HepG2 (cell line): ENCODE measurements around the gene CDT1. TPM values are rescaled to one million over a fixed set of nuclear protein-coding genes. Genes with fewer than 3 reads are reported as not detected.

Source experiments
- ATAC-seq: fragments of 200-7000 bp; cut with Tn5 transposase; 3 replicates; pipeline ENCODE4 v1.9.1; 2020; ENCODE audit warnings: mild to moderate bottlenecking, moderate library complexity
- BruUV-seq: library from RNA; stranded (reverse); fragments of 400-500 nt; replicated peaks from 2 replicates; lab custom pipeline; 2021; lab: Mats Ljungman, UMichigan
- CTCF ChIA-PET: fragments of 300-600 bp; formaldehyde crosslinking; extraction: SDS; loops from one replicate; lab custom pipeline; 2021; ENCODE audit warnings: low total read pairs, inconsistent platforms, low intra/inter-chr PET ratio; lab: Yijun Ruan, JAX
- POLR2A ChIA-PET: fragments of 350-600 bp; sonication (Branson Sonifier 250); formaldehyde crosslinking; loops from one replicate; lab custom pipeline; 2020; ENCODE audit warnings: antibody characterized with exemption, inconsistent platforms; lab: Yijun Ruan, JAX
- DNase-seq: peaks from one replicate; pipeline ENCODE4 v3.0.0-alpha.2; 2015; ENCODE audit warnings: low spot score
- FAIRE-seq: peaks from 3 replicates; lab custom pipeline; 2011; peaks lifted over from hg19 to GRCh38; lab: Jason Lieb, UNC
- H2AFZ ChIP-seq: one replicate; pipeline ENCODE4 v1.6.1; 2011; ENCODE audit warnings: low read length, inconsistent platforms
- H3K27ac ChIP-seq: fragments of 300-600 bp; 3 replicates; pipeline ENCODE4 v1.8.0; 2011; ENCODE audit warnings: mixed run types, mild to moderate bottlenecking, mixed read lengths, low read length, inconsistent platforms; ENCODE audit not compliant: insufficient read depth; ENCODE audit errors: extremely low read length
- H3K27me3 ChIP-seq, 2 experiments: fragments of 200-600 bp in 1 of 2; 2 replicates in 1 of 2; 3 replicates in 1 of 2; pipeline versions ENCODE4 v1.6.0 to v1.8.0; 2011; ENCODE audit warnings: low read length in 2 of 2, mild to moderate bottlenecking in 2 of 2, moderate library complexity in 2 of 2, inconsistent platforms in 1 of 2; ENCODE audit not compliant: insufficient read depth in 2 of 2, control insufficient read depth in 1 of 2
- H3K36me3 ChIP-seq, 2 experiments: fragments of 200-600 bp in 1 of 2; replicated peaks in 1 of 2; 2 replicates in 1 of 2; 3 replicates in 1 of 2; pipeline versions ENCODE4 v1.5.1 to v1.8.0; 2011; ENCODE audit warnings: low read length in 2 of 2, inconsistent platforms in 1 of 2; ENCODE audit not compliant: insufficient read depth in 2 of 2, control insufficient read depth in 1 of 2
- H3K4me1 ChIP-seq: 2 replicates; pipeline ENCODE4 v1.5.1; 2012; ENCODE audit warnings: low read length, inconsistent platforms; ENCODE audit not compliant: insufficient read depth
- H3K4me2 ChIP-seq: 2 replicates; pipeline ENCODE4 v1.6.0; 2011; ENCODE audit warnings: low read depth, low read length, inconsistent platforms
- H3K4me3 ChIP-seq, 3 experiments: fragments of 200-600 bp in 1 of 3; sonication (generic), shearing (Covaris generic) in 1 of 3; replicated peaks in 1 of 3; 2 replicates each; pipeline ENCODE4 v1.5.1; 2011 to 2016; ENCODE audit warnings: low read length in 3 of 3, inconsistent platforms in 2 of 3, low read depth in 2 of 3, mild to moderate bottlenecking in 2 of 3, control low read depth in 1 of 3, mixed read lengths in 1 of 3; ENCODE audit not compliant: insufficient read depth in 1 of 3
- H3K79me2 ChIP-seq: one replicate; pipeline ENCODE4 v1.6.1; 2011; ENCODE audit warnings: low read length, inconsistent platforms; ENCODE audit not compliant: insufficient read depth
- H3K9ac ChIP-seq: 2 replicates; pipeline ENCODE4 v1.6.0; 2011; ENCODE audit warnings: mild to moderate bottlenecking, low read depth, low read length, inconsistent platforms; ENCODE audit not compliant: insufficient read depth
- H3K9me3 ChIP-seq: 2 replicates; pipeline ENCODE4 v1.5.1; 2012; ENCODE audit warnings: mild to moderate bottlenecking, low read length
- H4K20me1 ChIP-seq: 2 replicates; pipeline ENCODE4 v1.6.0; 2011; ENCODE audit warnings: inconsistent platforms, mild to moderate bottlenecking, low read length, moderate library complexity; ENCODE audit not compliant: insufficient read depth
- BORCS8-MEF2B ChIP-seq: sonication (generic); formaldehyde crosslinking; IDR thresholded peaks from 2 replicates; pipeline ENCODE4 v1.8.0; 2022; ENCODE audit warnings: mild to moderate bottlenecking, missing genetic modification reagents
- CSRNP2 ChIP-seq: sonication (generic); formaldehyde crosslinking; conservative IDR thresholded peaks from 2 replicates; pipeline ENCODE4 v1.8.0; 2022; ENCODE audit warnings: low read depth, missing genetic modification reagents
- GABPA ChIP-seq, 2 experiments: IDR thresholded peaks; 2 replicates each; pipeline ENCODE4 v1.6.1; 2011 to 2016; ENCODE audit warnings: low read depth in 2 of 2, low read length in 1 of 2, missing biosample characterization in 1 of 2, missing genetic modification characterization in 1 of 2
- KDM3A ChIP-seq: IDR thresholded peaks from 2 replicates; pipeline ENCODE4 v1.6.1; 2018; ENCODE audit warnings: low read depth, missing compliant biosample characterization
- MAZ ChIP-seq, 2 experiments: sonication (generic) in 1 of 2; formaldehyde crosslinking in 1 of 2; IDR thresholded peaks; 2 replicates each; pipeline versions ENCODE4 v1.5.0 to v1.6.1; 2012 to 2020; ENCODE audit warnings: low read depth in 2 of 2, mild to moderate bottlenecking in 2 of 2, borderline replicate concordance in 1 of 2, improper control_type of control experiment in 1 of 2, low read length in 1 of 2, missing genetic modification reagents in 1 of 2, moderate library complexity in 1 of 2
- PATZ1 ChIP-seq: sonication (generic); formaldehyde crosslinking; IDR thresholded peaks from 2 replicates; pipeline ENCODE4 v1.4.0; 2020; ENCODE audit warnings: missing genetic modification reagents
- PHF8 ChIP-seq: sonication (generic); formaldehyde crosslinking; IDR thresholded peaks from 2 replicates; pipeline ENCODE4 v1.5.0; 2020; ENCODE audit warnings: missing genetic modification reagents
- RFXANK ChIP-seq: IDR thresholded peaks from 2 replicates; pipeline ENCODE4 v1.6.1; 2016
- RXRA ChIP-seq: sonication (generic); formaldehyde crosslinking; IDR thresholded peaks from 2 replicates; pipeline ENCODE4 v1.5.1; 2020; ENCODE audit warnings: missing genetic modification reagents
- TFE3 ChIP-seq: IDR thresholded peaks from 2 replicates; pipeline ENCODE4 v1.6.1; 2016
- U2AF2 ChIP-seq: fragments of 200-400 bp; formaldehyde crosslinking; IDR thresholded peaks from 2 replicates; pipeline ENCODE4 v1.6.1; 2017; ENCODE audit warnings: low read depth, mild to moderate bottlenecking, low read length
- ZFP36 ChIP-seq: fragments of 150-350 bp; IDR thresholded peaks from 2 replicates; pipeline ENCODE4 v1.6.1; 2018; ENCODE audit warnings: borderline replicate concordance, low read length, low read depth; ENCODE audit not compliant: partially characterized antibody
- ZMAT3 ChIP-seq: sonication (generic); formaldehyde crosslinking; conservative IDR thresholded peaks from 2 replicates; pipeline ENCODE4 v1.7.0; 2021; ENCODE audit warnings: missing genetic modification reagents
- ZNF101 ChIP-seq: sonication (generic); formaldehyde crosslinking; IDR thresholded peaks from 2 replicates; pipeline ENCODE4 v1.4.0; 2020; ENCODE audit warnings: mild to moderate bottlenecking, low read depth, missing genetic modification reagents, borderline replicate concordance
- ZNF264 ChIP-seq: sonication (generic); formaldehyde crosslinking; IDR thresholded peaks from 2 replicates; pipeline ENCODE4 v1.4.0; 2020; ENCODE audit warnings: missing genetic modification reagents
- ZNF432 ChIP-seq: sonication (generic); formaldehyde crosslinking; IDR thresholded peaks from 2 replicates; pipeline ENCODE4 v1.5.0; 2020; ENCODE audit warnings: missing genetic modification reagents, mild to moderate bottlenecking, borderline replicate concordance
- WGBS: methylation state at CpG from one replicate; pipeline ENCODE4 v1.1.6; 2017; ENCODE audit warnings: low lambda C conversion rate; 5-methylcytosine and 5-hydroxymethylcytosine counted together
- in situ Hi-C: cut with HindIII; loops from 2 replicates; pipeline ENCODE4 v1.10.0; 2017; ENCODE audit warnings: low pct_unique_long_range_greater_than_20kb; ENCODE audit not compliant: extremely low pct_ligation_motif_present
- intact Hi-C: fragments of 100-400 bp; cut with micrococcal nuclease; formaldehyde crosslinking; loops from one replicate; pipeline ENCODE4 v1.10.0; 2022; ENCODE audit not compliant: unreplicated experiment
- polyA plus RNA-seq, 8 experiments: library from polyadenylated mRNA; depleted of rRNA in 3 of 8; stranded (reverse) in 7 of 8; unstranded in 1 of 8; fragments of >200 nt; fragmentation: Illumina TruSeq in 4 of 8; extraction: Trizol in 4 of 8; gene quantifications; 2 replicates each; pipeline versions ENCODE4 v1.2.1 to v1.2.3, GENCODE V29; 2011 to 2016; ENCODE audit warnings: low read depth in 4 of 8, missing spikeins in 1 of 8, mixed read lengths in 1 of 8; ENCODE audit not compliant: insufficient read depth in 1 of 8
- total RNA-seq, 5 experiments: library from RNA; depleted of rRNA; stranded (reverse); fragments of >200 nt; fragmentation: Illumina TruSeq; extraction: Trizol; gene quantifications; 2 replicates each; pipeline ENCODE4 v1.2.3, GENCODE V29; 2016; ENCODE audit warnings: low read depth in 1 of 5

The CDT1 gene
- total and polyA plus RNA-seq, 2 of the 13 experiments (the other 11 are each of a cell fraction or from before 2014, with no cell fraction given) = 23.1 to 23.8 TPM

- Histone ChIP-seq H3K4me1 (peaks cover 2% of the 10 kb centered on the region; the same call in 1 of the 2 replicates), H3K27me3 (no peaks in the 10 kb centered on the region), H3K27ac (no peak overlapping the region), H3K9ac (no peak overlapping the region), H3K79me2 (no peaks in the 10 kb centered on the region), H2AFZ (no peak overlapping the region), H3K36me3 (no peaks in the 10 kb centered on the region), H3K4me2 (no peak overlapping the region), H3K4me3 (no peak overlapping the region)
- BruUV-seq = no TSS peak
- FAIRE-seq = no peak
- ATAC-seq = no peak
- 96% methylated on average over 22 of the region's 26 CpGs for WGBS
- POLR2A ChIA-PET = no interaction called here
- TF ChIP-seq TFE3 (CRISPR knock-in tag) = no peak
- TF ChIP-seq U2AF2 = no peak
- TF ChIP-seq RXRA (CRISPR knock-in tag) = no peak
- TF ChIP-seq ZNF432 (CRISPR knock-in tag) = no peak
- TF ChIP-seq RFXANK (CRISPR knock-in tag) = no peak
- no peak for TF ChIP-seq KDM3A
- TF ChIP-seq GABPA (IDR thresholded peaks at IDR 0.05; ENCODE audit: low read depth, low read length) = no peak
- TF ChIP-seq GABPA (CRISPR knock-in tag; IDR thresholded peaks at IDR 0.05; ENCODE audit: low read depth) = no peak
- no peak for TF ChIP-seq BORCS8-MEF2B
- TF ChIP-seq ZNF101 (CRISPR knock-in tag) = no peak
- TF ChIP-seq ZMAT3 (CRISPR knock-in tag) = no peak
- no peak for TF ChIP-seq MAZ (IDR thresholded peaks at IDR 0.05; ENCODE audit: borderline replicate concordance, low read depth, low read length)
- TF ChIP-seq MAZ (CRISPR knock-in tag; IDR thresholded peaks at IDR 0.05; ENCODE audit: low read depth) = no peak
- no peak for TF ChIP-seq PHF8 (CRISPR knock-in tag)
- no peak for TF ChIP-seq ZFP36
- no peak for TF ChIP-seq CSRNP2 (CRISPR knock-in tag)
- no peak for TF ChIP-seq PATZ1 (CRISPR knock-in tag)
- no peak for TF ChIP-seq ZNF264 (CRISPR knock-in tag)
- TF ChIP-seq, all 625 proteins: peak for 0
- intact Hi-C loops = no loop called here
- no peaks in the 10 kb centered on the region for H4K20me1 ChIP-seq
- in situ Hi-C loops = no loop called here
- CTCF ChIA-PET = no interaction called here
- no peak for DNase-seq
- no peaks in the 10 kb centered on the region for H3K9me3 ChIP-seq
Observed at GRCh38 chr16:88826070-88826840, 22.7 kb downstream of the CDT1 start.
